Measurements from ENCODE around the gene ATIC. TPM values are rescaled to one million over a fixed set of nuclear protein-coding genes. Genes with fewer than 3 reads are reported as not detected.
"Not testable (repeated sequence)": the region's sequence is repeated elsewhere in the genome, so short reads cannot be mapped to it uniquely, and the experiment has no call there.

The ATIC gene
- total RNA-seq, 1 experiment from 2014 or later, result 295 TPM

- no peaks in the 10 kb centered on the region for H3K9me3 Mint-ChIP-seq
- no peaks in the 10 kb centered on the region for H3K9me3 ChIP-seq (ENCODE audit: control insufficient read depth, low read depth, low read length)
- H2BK5ac ChIP-seq (ENCODE audit: insufficient read length, low read length), result no peak overlapping the region
- H3K27me3 Mint-ChIP-seq (ENCODE audit: low read depth), result no peaks in the 10 kb centered on the region
- H3K14ac ChIP-seq (ENCODE audit: insufficient read depth, low read length), result no peak overlapping the region
- H2BK15ac ChIP-seq (ENCODE audit: low read depth, low read length), result no peak overlapping the region
- H3K4me2 ChIP-seq (ENCODE audit: insufficient read depth, insufficient read length, low read length), result no peak overlapping the region
- no peak for DNase-seq
- H3K79me1 ChIP-seq (ENCODE audit: insufficient read depth, low read depth, low read length, poor library complexity, severe bottlenecking), result no peaks in the 10 kb centered on the region
- H3K4me1 Mint-ChIP-seq, result no peaks in the 10 kb centered on the region
- no peak overlapping the region for H2BK120ac ChIP-seq (ENCODE audit: low read depth, low read length, poor library complexity, severe bottlenecking)
- TF ChIP-seq CTCF (conservative IDR thresholded peaks at IDR 0.05), result no peak
- H4K91ac ChIP-seq (ENCODE audit: insufficient read length, low read depth, low read length), result no peak overlapping the region
- H2BK12ac ChIP-seq (ENCODE audit: insufficient read length, low read depth, low read length), result no peak overlapping the region
- H3K56ac ChIP-seq (ENCODE audit: insufficient read length, low read depth, low read length), result no peak overlapping the region
- peaks cover 6 to 38% (median 22%) of the 10 kb centered on the region in 3 experiments; a peak in 5 of 7 replicates for H3K36me3 Mint-ChIP-seq (ENCODE audit: insufficient read depth in 1 of 3, low read depth in 3 of 3)
- no peak overlapping the region for H2AK5ac ChIP-seq (ENCODE audit: insufficient read length, low read length)
- H3K9ac ChIP-seq (ENCODE audit: extremely low read depth, insufficient read length, low read length), result no peak overlapping the region
- H3K27ac Mint-ChIP-seq, result no peak overlapping the region
- H3T11ph ChIP-seq (ENCODE audit: low read length), result no peak overlapping the region
- no peak overlapping the region for H3K18ac ChIP-seq (ENCODE audit: insufficient read length, low read depth, low read length)
- H3K27me3 ChIP-seq (ENCODE audit: insufficient read depth, low read length), result no peaks in the 10 kb centered on the region
- H3K4ac ChIP-seq (ENCODE audit: low read depth, low read length), result no peak overlapping the region
- no peaks in the 10 kb centered on the region for H3K4me1 ChIP-seq (ENCODE audit: insufficient read depth, low read length)
- H3K27ac ChIP-seq (ENCODE audit: insufficient read length, low read depth, low read length), result no peak overlapping the region
- H3K23ac ChIP-seq (ENCODE audit: insufficient read length, low read depth, low read length), result no peak overlapping the region
- H3K79me2 ChIP-seq (ENCODE audit: insufficient read depth, low read length), result no peaks in the 10 kb centered on the region
- H2AFZ ChIP-seq (ENCODE audit: low read length), result no peak overlapping the region
- no CpG with 5 or more reads among the region's 1 CpG for WGBS (ENCODE audit: extremely low coverage, insufficient read length, low lambda C conversion rate)
- no peaks in the 10 kb centered on the region for H3K23me2 ChIP-seq (ENCODE audit: insufficient read length, low read depth, low read length, poor library complexity, severe bottlenecking)
- no peaks in the 10 kb centered on the region for H4K20me1 ChIP-seq (ENCODE audit: control insufficient read depth, insufficient read depth, insufficient read length)
- no peak overlapping the region for H2BK20ac ChIP-seq (ENCODE audit: low read depth, low read length, poor library complexity, severe bottlenecking)
- H4K8ac ChIP-seq (replicated peaks; ENCODE audit: insufficient read length, low read depth, low read length), result no peak overlapping the region
- H3K4me3 Mint-ChIP-seq, result no peak overlapping the region
- H4K5ac ChIP-seq (ENCODE audit: insufficient read length, low read depth, low read length), result no peak overlapping the region
Measured at GRCh38 chr2:215359576-215359922, 47.7 kb downstream of the ATIC start.

GRCh38 chr2:215360059-215360458, 48.2 kb downstream of the ATIC start:
- not testable (repeated sequence) for H3K23me2 ChIP-seq (ENCODE audit: insufficient read length, low read depth, low read length, poor library complexity, severe bottlenecking); H3K4ac ChIP-seq (ENCODE audit: low read depth, low read length); H3K14ac ChIP-seq (ENCODE audit: insufficient read depth, low read length); H2BK15ac ChIP-seq (ENCODE audit: low read depth, low read length); H3T11ph ChIP-seq (ENCODE audit: low read length); H3K23ac ChIP-seq (ENCODE audit: insufficient read length, low read depth, low read length); H3K27me3 ChIP-seq (ENCODE audit: insufficient read depth, low read length); H3K79me2 ChIP-seq (ENCODE audit: insufficient read depth, low read length); H3K9me3 ChIP-seq (ENCODE audit: control insufficient read depth, low read depth, low read length); H3K9ac ChIP-seq (ENCODE audit: extremely low read depth, insufficient read length, low read length); H3K4me1 Mint-ChIP-seq; H4K8ac ChIP-seq (replicated peaks; ENCODE audit: insufficient read length, low read depth, low read length); H2AFZ ChIP-seq (ENCODE audit: low read length); H3K4me3 Mint-ChIP-seq; H4K91ac ChIP-seq (ENCODE audit: insufficient read length, low read depth, low read length); H2BK20ac ChIP-seq (ENCODE audit: low read depth, low read length, poor library complexity, severe bottlenecking); H4K20me1 ChIP-seq (ENCODE audit: control insufficient read depth, insufficient read depth, insufficient read length); H3K4me1 ChIP-seq (ENCODE audit: insufficient read depth, low read length); H4K5ac ChIP-seq (ENCODE audit: insufficient read length, low read depth, low read length); H3K27me3 Mint-ChIP-seq (ENCODE audit: low read depth); H3K9me3 Mint-ChIP-seq; H2BK5ac ChIP-seq (ENCODE audit: insufficient read length, low read length); H3K27ac ChIP-seq (ENCODE audit: insufficient read length, low read depth, low read length); H3K79me1 ChIP-seq (ENCODE audit: insufficient read depth, low read depth, low read length, poor library complexity, severe bottlenecking); H2BK120ac ChIP-seq (ENCODE audit: low read depth, low read length, poor library complexity, severe bottlenecking); H3K56ac ChIP-seq (ENCODE audit: insufficient read length, low read depth, low read length); H2BK12ac ChIP-seq (ENCODE audit: insufficient read length, low read depth, low read length); H3K27ac Mint-ChIP-seq; DNase-seq; H2AK5ac ChIP-seq (ENCODE audit: insufficient read length, low read length); H3K18ac ChIP-seq (ENCODE audit: insufficient read length, low read depth, low read length); H3K4me2 ChIP-seq (ENCODE audit: insufficient read depth, insufficient read length, low read length)
- peaks cover 10 to 43% (median 27%) of the 10 kb centered on the region in 3 experiments; a peak in 6 of 7 replicates for H3K36me3 Mint-ChIP-seq (ENCODE audit: insufficient read depth in 1 of 3, low read depth in 3 of 3)
- WGBS (ENCODE audit: extremely low coverage, insufficient read length, low lambda C conversion rate), result no CpG with 5 or more reads among the region's 3 CpGs

All from H9 (cell line).